ENCODE data around the gene CCDC97. TPM values are rescaled to one million over a fixed set of nuclear protein-coding genes. Genes with fewer than 3 reads are reported as not detected.

The CCDC97 gene
- polyA plus RNA-seq, 1 of the 3 experiments (the other 2 are of a cell fraction), result 9.6 TPM

DNA sequence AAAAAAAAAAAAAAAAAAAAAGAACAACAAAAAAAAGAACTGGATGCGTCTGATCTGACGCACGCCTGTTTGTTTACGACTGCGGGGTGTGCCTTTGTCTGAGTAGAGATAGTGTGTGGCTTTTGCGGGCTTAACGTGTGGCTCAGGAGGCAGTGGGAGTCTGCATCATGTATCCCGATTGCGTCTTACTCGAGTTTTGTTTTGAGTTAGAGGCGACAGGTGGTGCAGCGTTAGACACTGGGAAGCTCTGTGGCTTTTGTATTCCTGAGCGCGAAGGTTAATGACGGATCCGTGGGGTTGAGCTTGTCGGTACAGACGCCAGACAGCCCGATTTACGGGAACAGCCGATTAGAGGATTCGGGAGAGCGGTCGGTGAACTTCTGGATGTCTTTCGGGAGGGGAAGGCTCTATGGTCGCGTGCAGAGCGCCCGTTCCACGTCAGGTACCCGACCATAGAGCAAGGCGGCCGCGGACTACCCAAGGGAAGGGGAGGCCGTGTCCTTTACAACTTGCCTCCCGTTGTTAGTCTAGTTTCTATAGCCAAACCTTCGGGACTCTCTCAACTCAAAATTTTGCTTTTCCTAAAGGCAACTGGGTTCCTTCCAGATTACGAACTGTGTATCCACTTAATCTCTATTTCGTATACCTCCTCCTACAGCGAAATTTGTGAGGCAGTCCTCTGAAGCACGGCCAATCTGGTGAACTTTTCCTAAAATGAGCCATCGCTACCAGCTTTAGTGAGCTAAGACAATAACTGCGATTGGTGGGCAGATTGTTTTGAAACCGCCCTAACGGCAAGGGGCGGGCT is 46.7 kb upstream of the CCDC97 start (continued):
- TF ChIP-seq, protein P1, sequence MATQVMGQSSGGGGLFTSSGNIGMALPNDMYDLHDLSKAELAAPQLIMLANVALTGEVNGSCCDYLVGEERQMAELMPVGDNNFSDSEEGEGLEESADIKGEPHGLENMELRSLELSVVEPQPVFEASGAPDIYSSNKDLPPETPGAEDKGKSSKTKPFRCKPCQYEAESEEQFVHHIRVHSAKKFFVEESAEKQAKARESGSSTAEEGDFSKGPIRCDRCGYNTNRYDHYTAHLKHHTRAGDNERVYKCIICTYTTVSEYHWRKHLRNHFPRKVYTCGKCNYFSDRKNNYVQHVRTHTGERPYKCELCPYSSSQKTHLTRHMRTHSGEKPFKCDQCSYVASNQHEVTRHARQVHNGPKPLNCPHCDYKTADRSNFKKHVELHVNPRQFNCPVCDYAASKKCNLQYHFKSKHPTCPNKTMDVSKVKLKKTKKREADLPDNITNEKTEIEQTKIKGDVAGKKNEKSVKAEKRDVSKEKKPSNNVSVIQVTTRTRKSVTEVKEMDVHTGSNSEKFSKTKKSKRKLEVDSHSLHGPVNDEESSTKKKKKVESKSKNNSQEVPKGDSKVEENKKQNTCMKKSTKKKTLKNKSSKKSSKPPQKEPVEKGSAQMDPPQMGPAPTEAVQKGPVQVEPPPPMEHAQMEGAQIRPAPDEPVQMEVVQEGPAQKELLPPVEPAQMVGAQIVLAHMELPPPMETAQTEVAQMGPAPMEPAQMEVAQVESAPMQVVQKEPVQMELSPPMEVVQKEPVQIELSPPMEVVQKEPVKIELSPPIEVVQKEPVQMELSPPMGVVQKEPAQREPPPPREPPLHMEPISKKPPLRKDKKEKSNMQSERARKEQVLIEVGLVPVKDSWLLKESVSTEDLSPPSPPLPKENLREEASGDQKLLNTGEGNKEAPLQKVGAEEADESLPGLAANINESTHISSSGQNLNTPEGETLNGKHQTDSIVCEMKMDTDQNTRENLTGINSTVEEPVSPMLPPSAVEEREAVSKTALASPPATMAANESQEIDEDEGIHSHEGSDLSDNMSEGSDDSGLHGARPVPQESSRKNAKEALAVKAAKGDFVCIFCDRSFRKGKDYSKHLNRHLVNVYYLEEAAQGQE (IDR thresholded peaks at IDR 0.05; ENCODE audit: low read depth, low read length), result no peak
- no peak for TF ChIP-seq RFX5 (IDR thresholded peaks at IDR 0.05; ENCODE audit: low read length)
- TF ChIP-seq RAD21 (IDR thresholded peaks at IDR 0.05; ENCODE audit: low read length), result no peak
- peak; percentile 41; the same call in 1 of the 2 replicates for TF ChIP-seq TAF1 (IDR thresholded peaks at IDR 0.05; ENCODE audit: borderline replicate concordance, low read depth, low read length)
- no peak for TF ChIP-seq ELF1 (IDR thresholded peaks at IDR 0.05)
- TF ChIP-seq, protein P2, sequence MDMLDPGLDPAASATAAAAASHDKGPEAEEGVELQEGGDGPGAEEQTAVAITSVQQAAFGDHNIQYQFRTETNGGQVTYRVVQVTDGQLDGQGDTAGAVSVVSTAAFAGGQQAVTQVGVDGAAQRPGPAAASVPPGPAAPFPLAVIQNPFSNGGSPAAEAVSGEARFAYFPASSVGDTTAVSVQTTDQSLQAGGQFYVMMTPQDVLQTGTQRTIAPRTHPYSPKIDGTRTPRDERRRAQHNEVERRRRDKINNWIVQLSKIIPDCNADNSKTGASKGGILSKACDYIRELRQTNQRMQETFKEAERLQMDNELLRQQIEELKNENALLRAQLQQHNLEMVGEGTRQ (IDR thresholded peaks at IDR 0.05; ENCODE audit: borderline replicate concordance, low read depth, low read length), result no peak
- no peak for TF ChIP-seq FOXJ3 (CRISPR knock-in tag; IDR thresholded peaks at IDR 0.05)
- TF ChIP-seq, protein P3, sequence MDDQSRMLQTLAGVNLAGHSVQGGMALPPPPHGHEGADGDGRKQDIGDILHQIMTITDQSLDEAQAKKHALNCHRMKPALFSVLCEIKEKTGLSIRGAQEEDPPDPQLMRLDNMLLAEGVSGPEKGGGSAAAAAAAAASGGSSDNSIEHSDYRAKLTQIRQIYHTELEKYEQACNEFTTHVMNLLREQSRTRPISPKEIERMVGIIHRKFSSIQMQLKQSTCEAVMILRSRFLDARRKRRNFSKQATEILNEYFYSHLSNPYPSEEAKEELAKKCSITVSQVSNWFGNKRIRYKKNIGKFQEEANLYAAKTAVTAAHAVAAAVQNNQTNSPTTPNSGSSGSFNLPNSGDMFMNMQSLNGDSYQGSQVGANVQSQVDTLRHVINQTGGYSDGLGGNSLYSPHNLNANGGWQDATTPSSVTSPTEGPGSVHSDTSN (IDR thresholded peaks at IDR 0.05), result 0 out of 2 replicates have a peak, but pooled peaks have one; percentile 2
- no peak for TF ChIP-seq TEAD4 (IDR thresholded peaks at IDR 0.05; ENCODE audit: borderline replicate concordance, insufficient read depth)
- TF ChIP-seq POLR2AphosphoS5 (IDR thresholded peaks at IDR 0.05; ENCODE audit: low read depth, low read length), result peak; percentile 79
- TF ChIP-seq EZH2phosphoT487 (IDR thresholded peaks at IDR 0.05; ENCODE audit: borderline replicate concordance, low read depth), result no peak
- no peak for TF ChIP-seq MEF2A (IDR thresholded peaks at IDR 0.05; ENCODE audit: borderline replicate concordance, low read depth)
- TF ChIP-seq NFIC (IDR thresholded peaks at IDR 0.05; ENCODE audit: borderline replicate concordance), result no peak
- TF ChIP-seq EP300 (IDR thresholded peaks at IDR 0.05; ENCODE audit: borderline replicate concordance in 1 of 2, low read depth in 1 of 2, low read length in 1 of 2), result no peak
- TF ChIP-seq RCOR1 (IDR thresholded peaks at IDR 0.05; ENCODE audit: low read length), result no peak
- no peak for TF ChIP-seq GATA2 (CRISPR knock-in tag; IDR thresholded peaks at IDR 0.05)
- TF ChIP-seq, protein P4, sequence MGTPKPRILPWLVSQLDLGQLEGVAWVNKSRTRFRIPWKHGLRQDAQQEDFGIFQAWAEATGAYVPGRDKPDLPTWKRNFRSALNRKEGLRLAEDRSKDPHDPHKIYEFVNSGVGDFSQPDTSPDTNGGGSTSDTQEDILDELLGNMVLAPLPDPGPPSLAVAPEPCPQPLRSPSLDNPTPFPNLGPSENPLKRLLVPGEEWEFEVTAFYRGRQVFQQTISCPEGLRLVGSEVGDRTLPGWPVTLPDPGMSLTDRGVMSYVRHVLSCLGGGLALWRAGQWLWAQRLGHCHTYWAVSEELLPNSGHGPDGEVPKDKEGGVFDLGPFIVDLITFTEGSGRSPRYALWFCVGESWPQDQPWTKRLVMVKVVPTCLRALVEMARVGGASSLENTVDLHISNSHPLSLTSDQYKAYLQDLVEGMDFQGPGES (IDR thresholded peaks at IDR 0.05; ENCODE audit: low read depth, low read length), result no peak
- TF ChIP-seq YY1 (IDR thresholded peaks at IDR 0.05; ENCODE audit: low read depth), result no peak
- TF ChIP-seq, protein P5, sequence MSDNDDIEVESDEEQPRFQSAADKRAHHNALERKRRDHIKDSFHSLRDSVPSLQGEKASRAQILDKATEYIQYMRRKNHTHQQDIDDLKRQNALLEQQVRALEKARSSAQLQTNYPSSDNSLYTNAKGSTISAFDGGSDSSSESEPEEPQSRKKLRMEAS (IDR thresholded peaks at IDR 0.05; ENCODE audit: low read depth), result no peak; the same call in 1 of the 2 replicates
- peak; percentile 16; the same call in 1 of the 2 replicates for TF ChIP-seq MXI1 (IDR thresholded peaks at IDR 0.05; ENCODE audit: low read depth, low read length)
- no peak for TF ChIP-seq RXRA (IDR thresholded peaks at IDR 0.05; ENCODE audit: borderline replicate concordance, low read depth)
- TF ChIP-seq FOXM1 (IDR thresholded peaks at IDR 0.05; ENCODE audit: low read depth), result 0 out of 2 replicates have a peak, but pooled peaks have one; percentile 44
- no peak for TF ChIP-seq GABPA (IDR thresholded peaks at IDR 0.05; ENCODE audit: low read depth)
- no peak for TF ChIP-seq SMC3 (IDR thresholded peaks at IDR 0.05; ENCODE audit: low read depth, low read length)
- peak; percentile 10; the same call in 1 of the 2 replicates for TF ChIP-seq SIN3A (IDR thresholded peaks at IDR 0.05; ENCODE audit: borderline replicate concordance, low read depth, low read length)

All from SK-N-SH (cell line).